Esophagus squamous epithelium (tissue), 4 donors: ENCODE data around the gene UBXN2A.

Experiments used
- POLR2A ChIP-seq, 4 donors: fragments of 450-650 bp; IDR thresholded peaks; one replicate each; pipeline ENCODE4 v1.6.1; 2017; ENCODE audit warnings: antibody characterized with exemption in 4 of 4, mild to moderate bottlenecking in 4 of 4, moderate library complexity in 3 of 4
- TF ChIP-seq, protein P1 (sequence below), 6 experiments: fragments of 450-650 bp in 4 of 6; fragments of 200-600 bp in 2 of 6; sonication (generic) in 2 of 6; IDR thresholded peaks; one replicate each; pipeline ENCODE4 v1.5.1; 2016 to 2019; ENCODE audit warnings: antibody characterized with exemption in 6 of 6, mild to moderate bottlenecking in 4 of 6, moderate library complexity in 4 of 6

DNA sequence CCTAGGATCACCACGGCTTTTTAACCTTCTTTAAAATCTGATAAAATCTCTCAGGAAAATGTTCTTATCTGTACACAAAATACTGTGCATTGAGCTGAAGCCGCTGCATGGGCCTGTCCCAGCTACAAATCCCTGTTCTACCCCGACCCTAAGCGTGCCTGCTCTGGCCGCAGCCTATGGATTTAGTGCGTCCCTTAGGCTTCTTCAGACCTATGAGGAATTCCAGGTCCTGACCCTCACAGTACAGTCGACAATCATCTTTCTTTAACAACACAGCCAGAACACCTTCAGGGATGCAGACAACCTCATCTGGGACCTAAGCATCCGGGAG lies 107.4 kb downstream of the UBXN2A start:
- TF ChIP-seq, protein P1, sequence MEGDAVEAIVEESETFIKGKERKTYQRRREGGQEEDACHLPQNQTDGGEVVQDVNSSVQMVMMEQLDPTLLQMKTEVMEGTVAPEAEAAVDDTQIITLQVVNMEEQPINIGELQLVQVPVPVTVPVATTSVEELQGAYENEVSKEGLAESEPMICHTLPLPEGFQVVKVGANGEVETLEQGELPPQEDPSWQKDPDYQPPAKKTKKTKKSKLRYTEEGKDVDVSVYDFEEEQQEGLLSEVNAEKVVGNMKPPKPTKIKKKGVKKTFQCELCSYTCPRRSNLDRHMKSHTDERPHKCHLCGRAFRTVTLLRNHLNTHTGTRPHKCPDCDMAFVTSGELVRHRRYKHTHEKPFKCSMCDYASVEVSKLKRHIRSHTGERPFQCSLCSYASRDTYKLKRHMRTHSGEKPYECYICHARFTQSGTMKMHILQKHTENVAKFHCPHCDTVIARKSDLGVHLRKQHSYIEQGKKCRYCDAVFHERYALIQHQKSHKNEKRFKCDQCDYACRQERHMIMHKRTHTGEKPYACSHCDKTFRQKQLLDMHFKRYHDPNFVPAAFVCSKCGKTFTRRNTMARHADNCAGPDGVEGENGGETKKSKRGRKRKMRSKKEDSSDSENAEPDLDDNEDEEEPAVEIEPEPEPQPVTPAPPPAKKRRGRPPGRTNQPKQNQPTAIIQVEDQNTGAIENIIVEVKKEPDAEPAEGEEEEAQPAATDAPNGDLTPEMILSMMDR (IDR thresholded peaks at IDR 0.05), result no peak
- TF ChIP-seq POLR2A (IDR thresholded peaks at IDR 0.05), result no peak
